Bronchus fibroblast of lung (primary cell): ENCODE data around the gene ZNF727. TPM values are rescaled to one million over a fixed set of nuclear protein-coding genes. Genes with fewer than 3 reads are reported as not detected.

Experiments
- total RNA-seq: library from RNA; depleted of rRNA; stranded (reverse); fragments of >200 nt; gene quantifications from 2 replicates; pipeline ENCODE4 v1.2.3, GENCODE V29; 2015

Gene ZNF727
- not detected in 2 replicates for total RNA-seq

DNA sequence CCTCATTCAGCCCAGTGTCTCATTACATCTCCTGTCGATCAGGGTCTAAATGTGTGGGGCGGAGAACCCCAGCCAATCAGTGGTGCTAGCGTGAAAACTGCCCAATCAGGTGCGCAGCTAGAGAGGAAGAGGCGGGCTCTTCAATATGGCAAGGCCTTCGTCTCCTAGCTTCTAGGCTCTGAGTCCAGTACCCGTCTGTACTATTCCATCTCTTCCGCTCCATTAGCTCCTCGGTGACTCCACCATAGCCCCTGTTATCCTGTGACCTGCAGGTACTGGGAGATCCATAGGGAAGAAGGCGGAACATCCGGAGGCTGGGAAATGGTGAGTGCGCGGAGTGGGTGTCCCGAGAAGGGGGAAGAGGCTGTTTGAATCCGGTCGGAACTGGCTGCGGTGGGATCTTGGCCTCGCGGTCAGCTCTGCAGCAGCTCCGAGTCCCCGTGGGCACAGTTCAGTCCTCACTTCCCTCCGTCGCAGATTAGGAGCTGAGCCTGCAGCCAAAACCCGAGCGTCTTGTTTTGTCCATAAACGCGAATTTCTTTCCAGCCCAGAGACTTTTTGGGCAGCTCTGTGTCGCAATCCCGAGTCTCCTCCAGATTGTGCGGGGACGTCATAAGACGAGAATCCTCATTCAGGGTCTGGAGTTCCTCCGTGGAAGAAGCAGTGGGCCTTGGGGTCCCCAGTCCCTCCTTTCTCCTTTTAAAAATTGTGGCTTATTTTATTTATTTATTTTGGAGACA is at the start of gene ZNF727:
Gene ZNF727, plus strand, starts transcription at position 134 of the 740 bp plus-strand sequence. Its CDS starts 188 bp downstream, at position 322.

DNA sequence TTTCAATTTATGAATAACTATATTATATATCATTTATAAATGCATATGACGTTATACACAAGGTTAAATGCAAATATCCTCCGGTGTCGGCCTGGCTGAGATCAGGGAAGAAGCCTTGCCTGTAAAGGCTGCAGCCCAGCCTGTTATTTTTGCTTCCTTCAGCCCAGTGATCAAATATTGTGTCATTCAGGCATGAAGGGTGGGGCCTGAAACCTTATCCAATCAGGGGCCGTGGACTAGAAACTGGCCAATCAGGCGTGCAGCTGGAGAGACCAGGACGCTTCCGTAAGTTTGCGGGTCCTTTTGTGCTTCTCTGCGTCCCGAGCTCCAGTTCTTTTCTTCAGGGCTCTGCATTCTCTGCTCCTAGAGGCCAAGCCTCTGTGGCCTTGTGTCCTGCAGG is 46.7 kb upstream of the ZNF727 start, which contains the start of gene ZNF722:
Gene ZNF722, plus strand, starts transcription at position 301 of the 400 bp plus-strand sequence. CDS start 113 bp downstream, outside the sequence.

Other genes with a start within 250 kb of the ZNF727 start
- gene ZNF722, start 46.6 kb upstream of the ZNF727 start, total RNA-seq = not detected in 2 replicates
- not detected in 2 replicates for gene ZNF735, start 161.8 kb downstream of the ZNF727 start, total RNA-seq
- not detected in 2 replicates for gene ZNF679, start 183.0 kb downstream of the ZNF727 start, total RNA-seq